ENCODE data around the gene CD52.

The CD52 gene

GRCh38 chr1:26352338-26352679 lies 34.6 kb downstream of the CD52 start:
- in situ Hi-C loops (cut with HindIII; ENCODE audit: low sequenced_read_pairs): no loop called here

GRCh38 chr1:26353210-26353859 lies 35.6 kb downstream of the CD52 start:
- in situ Hi-C loops (cut with HindIII; ENCODE audit: low sequenced_read_pairs): no loop called here

GRCh38 chr1:26353976-26354820 lies 36.4 kb downstream of the CD52 start, which contains the start of gene CRYBG2:
Gene CRYBG2, minus strand, starts transcription at chr1:26354130. Its CDS starts 7,473 bp downstream, at chr1:26346657.
- in situ Hi-C loops (cut with HindIII; ENCODE audit: low sequenced_read_pairs): no loop called here

GRCh38 chr1:26354972-26355371 lies 37.2 kb downstream of the CD52 start:
- in situ Hi-C loops (cut with HindIII; ENCODE audit: low sequenced_read_pairs): no loop called here

- in situ Hi-C loops (cut with HindIII; ENCODE audit: low sequenced_read_pairs): no loop called here
These were observed 38.3 kb downstream of the CD52 start for GRCh38 chr1:26356106-26356505.

GRCh38 chr1:26357121-26357602 lies 39.4 kb downstream of the CD52 start:
- in situ Hi-C loops (cut with HindIII; ENCODE audit: low sequenced_read_pairs): no loop called here

- in situ Hi-C loops (cut with HindIII; ENCODE audit: low sequenced_read_pairs): no loop called here
These were observed 40.9 kb downstream of the CD52 start for GRCh38 chr1:26358411-26359384.

- in situ Hi-C loops (cut with HindIII; ENCODE audit: low sequenced_read_pairs): loop anchor here (5.0 kb wide), 1 partner anchor 88 kb away; no protein-coding TSS in a partner anchor
These were observed 42.4 kb downstream of the CD52 start for GRCh38 chr1:26359981-26360806.

GRCh38 chr1:26360807-26361604 lies 43.2 kb downstream of the CD52 start:
- in situ Hi-C loops (cut with HindIII; ENCODE audit: low sequenced_read_pairs): loop anchor here (5.0 kb wide), 1 partner anchor 89 kb away; no protein-coding TSS in a partner anchor

GRCh38 chr1:26361605-26362122 lies 43.9 kb downstream of the CD52 start:
- in situ Hi-C loops (cut with HindIII; ENCODE audit: low sequenced_read_pairs): loop anchor here (5.0 kb wide), 1 partner anchor 89 kb away; no protein-coding TSS in a partner anchor

- in situ Hi-C loops (cut with HindIII; ENCODE audit: low sequenced_read_pairs): loop anchor here (5.0 kb wide), 1 partner anchor 90 kb away; no protein-coding TSS in a partner anchor
These were observed 44.6 kb downstream of the CD52 start for GRCh38 chr1:26362331-26362730.

GRCh38 chr1:26363549-26364448 lies 46.0 kb downstream of the CD52 start:
- in situ Hi-C loops (cut with HindIII; ENCODE audit: low sequenced_read_pairs): loop anchor here (5.0 kb wide), 1 partner anchor 91 kb away; no protein-coding TSS in a partner anchor

GRCh38 chr1:26364956-26365355 lies 47.2 kb downstream of the CD52 start:
- in situ Hi-C loops (cut with HindIII; ENCODE audit: low sequenced_read_pairs): loop anchor here (5.0 kb wide), 1 partner anchor 93 kb away; no protein-coding TSS in a partner anchor

- in situ Hi-C loops (cut with HindIII; ENCODE audit: low sequenced_read_pairs): no loop called here
These were observed 49.7 kb downstream of the CD52 start for GRCh38 chr1:26367441-26367840.

GRCh38 chr1:26368006-26368405 lies 50.2 kb downstream of the CD52 start:
- in situ Hi-C loops (cut with HindIII; ENCODE audit: low sequenced_read_pairs): no loop called here

GRCh38 chr1:26368486-26368885 lies 50.7 kb downstream of the CD52 start:
- in situ Hi-C loops (cut with HindIII; ENCODE audit: low sequenced_read_pairs): no loop called here

Measured in endothelial cell of hepatic sinusoid (primary cell).